ENCODE results near the gene BCR.

DNA sequence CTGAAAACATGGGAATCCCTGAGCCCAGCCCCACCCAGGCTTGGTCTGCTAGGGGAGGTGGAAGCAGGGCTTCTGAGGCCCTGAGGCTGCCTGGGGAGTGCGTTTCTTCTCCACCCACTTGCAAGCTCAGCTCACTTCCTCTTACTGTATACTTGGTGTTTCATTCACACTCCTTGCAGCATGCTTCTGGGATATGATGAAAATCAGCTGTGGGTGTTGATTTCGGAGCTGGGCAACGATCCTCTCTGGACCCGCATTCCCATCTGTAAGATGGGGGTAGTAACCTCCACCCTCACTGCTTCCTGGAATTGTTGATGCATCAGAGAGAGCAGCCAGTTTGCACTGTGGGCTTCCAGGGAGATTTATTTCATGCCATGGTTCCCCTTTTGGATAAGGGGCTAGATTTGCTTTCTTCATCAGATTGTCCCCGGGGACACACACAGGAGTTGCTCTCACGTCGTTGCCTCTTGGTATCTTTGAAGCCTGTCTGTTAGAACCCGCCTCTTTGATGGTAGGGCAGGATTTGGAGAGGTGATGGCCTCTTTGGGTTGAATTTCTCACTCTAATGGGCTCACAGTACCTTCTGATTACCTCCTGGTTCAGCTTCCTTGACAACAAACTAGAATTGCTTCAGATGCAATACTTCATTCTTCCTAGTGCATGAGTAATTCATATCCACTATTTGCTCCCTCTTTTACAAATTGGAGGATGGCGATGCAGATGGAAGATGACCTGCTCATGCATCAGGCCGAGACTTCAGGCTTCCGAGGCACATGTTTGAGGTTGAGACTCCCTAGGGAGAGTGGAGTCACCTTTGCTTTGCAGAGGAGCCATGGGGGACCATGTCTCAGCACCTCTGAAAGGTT lies 40.4 kb downstream of the BCR start:
- TF ChIP-seq, protein P1, sequence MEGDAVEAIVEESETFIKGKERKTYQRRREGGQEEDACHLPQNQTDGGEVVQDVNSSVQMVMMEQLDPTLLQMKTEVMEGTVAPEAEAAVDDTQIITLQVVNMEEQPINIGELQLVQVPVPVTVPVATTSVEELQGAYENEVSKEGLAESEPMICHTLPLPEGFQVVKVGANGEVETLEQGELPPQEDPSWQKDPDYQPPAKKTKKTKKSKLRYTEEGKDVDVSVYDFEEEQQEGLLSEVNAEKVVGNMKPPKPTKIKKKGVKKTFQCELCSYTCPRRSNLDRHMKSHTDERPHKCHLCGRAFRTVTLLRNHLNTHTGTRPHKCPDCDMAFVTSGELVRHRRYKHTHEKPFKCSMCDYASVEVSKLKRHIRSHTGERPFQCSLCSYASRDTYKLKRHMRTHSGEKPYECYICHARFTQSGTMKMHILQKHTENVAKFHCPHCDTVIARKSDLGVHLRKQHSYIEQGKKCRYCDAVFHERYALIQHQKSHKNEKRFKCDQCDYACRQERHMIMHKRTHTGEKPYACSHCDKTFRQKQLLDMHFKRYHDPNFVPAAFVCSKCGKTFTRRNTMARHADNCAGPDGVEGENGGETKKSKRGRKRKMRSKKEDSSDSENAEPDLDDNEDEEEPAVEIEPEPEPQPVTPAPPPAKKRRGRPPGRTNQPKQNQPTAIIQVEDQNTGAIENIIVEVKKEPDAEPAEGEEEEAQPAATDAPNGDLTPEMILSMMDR (IDR thresholded peaks at IDR 0.05), result no peak
- TF ChIP-seq EP300 (IDR thresholded peaks at IDR 0.05), result no peak
